Activated CD8-positive, alpha-beta T cell treated with anti-CD3 and anti-CD28 coated beads for 36 hours (primary cell): ENCODE results near the gene POMC. TPM values are rescaled to one million over a fixed set of nuclear protein-coding genes. Genes with fewer than 3 reads are reported as not detected.
A peak's percentile ranks its signal among the peaks of the same experiment; 100 is the strongest.
"Not testable (repeated sequence)": the region's sequence is repeated elsewhere in the genome, so short reads cannot be mapped to it uniquely, and the experiment has no call there.

ENCODE experiments used
- ATAC-seq: fragments of 200-7000 bp; cut with Tn5 transposase; one replicate; pipeline ENCODE4 v1.10.0; 2021; ENCODE audit warnings: mild to moderate bottlenecking, moderate library complexity
- CTCF ChIA-PET: fragments of 350-600 bp; sonication (Branson Sonifier 250); formaldehyde crosslinking; loops from one replicate; lab custom pipeline; 2021; ENCODE audit warnings: antibody characterized with exemption; lab: Charles Lee
- POLR2A ChIA-PET: fragments of 350-600 bp; sonication (Branson Sonifier 250); formaldehyde crosslinking; loops from one replicate; lab custom pipeline; 2021; ENCODE audit warnings: antibody characterized with exemption; lab: Charles Lee
- DNase-seq: peaks from one replicate; pipeline ENCODE4 v3.0.0-alpha.2; 2020
- H3K27ac Mint-ChIP-seq: one replicate; pipeline ENCODE4 v1.8.0; 2021; ENCODE audit warnings: mild to moderate bottlenecking, mixed read lengths
- H3K27me3 Mint-ChIP-seq: one replicate; pipeline ENCODE4 v1.8.0; 2021; ENCODE audit warnings: mixed read lengths
- H3K36me3 Mint-ChIP-seq: one replicate; pipeline ENCODE4 v1.8.0; 2021; ENCODE audit warnings: low read depth, mixed read lengths
- H3K4me1 Mint-ChIP-seq: one replicate; pipeline ENCODE4 v1.8.0; 2021; ENCODE audit warnings: low read depth, mixed read lengths
- H3K4me3 Mint-ChIP-seq: one replicate; pipeline ENCODE4 v1.8.0; 2021; ENCODE audit warnings: mild to moderate bottlenecking, moderate library complexity, mixed read lengths
- H3K9me3 Mint-ChIP-seq: one replicate; pipeline ENCODE4 v1.8.0; 2021; ENCODE audit warnings: mixed read lengths
- intact Hi-C: fragments of 100-400 bp; cut with micrococcal nuclease; formaldehyde crosslinking; loops from one replicate; pipeline ENCODE4 v1.10.0; 2022
- total RNA-seq, 2 experiments: library from RNA; stranded (reverse); gene quantifications; one replicate each; pipeline ENCODE4 v1.2.3, GENCODE V29; 2021
- TF ChIP-seq, protein P1 (sequence below): fragments of 200-600 bp; IDR thresholded peaks from one replicate; pipeline ENCODE4 v1.8.0; 2022; ENCODE audit warnings: antibody characterized with exemption, mild to moderate bottlenecking

POMC gene
- total RNA-seq, 2 experiments from 2014 or later = 5.1 to 5.5 TPM

- intact Hi-C loops = no loop called here
- CTCF ChIA-PET = no interaction called here
- POLR2A ChIA-PET = no interaction called here
- peaks cover 5% of the 10 kb centered on the region for H3K4me1 Mint-ChIP-seq
- H3K36me3 Mint-ChIP-seq = no peaks in the 10 kb centered on the region
- TF ChIP-seq, protein P1, sequence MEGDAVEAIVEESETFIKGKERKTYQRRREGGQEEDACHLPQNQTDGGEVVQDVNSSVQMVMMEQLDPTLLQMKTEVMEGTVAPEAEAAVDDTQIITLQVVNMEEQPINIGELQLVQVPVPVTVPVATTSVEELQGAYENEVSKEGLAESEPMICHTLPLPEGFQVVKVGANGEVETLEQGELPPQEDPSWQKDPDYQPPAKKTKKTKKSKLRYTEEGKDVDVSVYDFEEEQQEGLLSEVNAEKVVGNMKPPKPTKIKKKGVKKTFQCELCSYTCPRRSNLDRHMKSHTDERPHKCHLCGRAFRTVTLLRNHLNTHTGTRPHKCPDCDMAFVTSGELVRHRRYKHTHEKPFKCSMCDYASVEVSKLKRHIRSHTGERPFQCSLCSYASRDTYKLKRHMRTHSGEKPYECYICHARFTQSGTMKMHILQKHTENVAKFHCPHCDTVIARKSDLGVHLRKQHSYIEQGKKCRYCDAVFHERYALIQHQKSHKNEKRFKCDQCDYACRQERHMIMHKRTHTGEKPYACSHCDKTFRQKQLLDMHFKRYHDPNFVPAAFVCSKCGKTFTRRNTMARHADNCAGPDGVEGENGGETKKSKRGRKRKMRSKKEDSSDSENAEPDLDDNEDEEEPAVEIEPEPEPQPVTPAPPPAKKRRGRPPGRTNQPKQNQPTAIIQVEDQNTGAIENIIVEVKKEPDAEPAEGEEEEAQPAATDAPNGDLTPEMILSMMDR = no peak
- H3K27me3 Mint-ChIP-seq = peaks cover 3% of the 10 kb centered on the region
- H3K9me3 Mint-ChIP-seq = no peaks in the 10 kb centered on the region
- H3K27ac Mint-ChIP-seq = no peak overlapping the region
- ATAC-seq (no peak), DNase-seq (no peak)
- no peak overlapping the region for H3K4me3 Mint-ChIP-seq
Measured at GRCh38 chr2:25149646-25150045, 18.7 kb downstream of the POMC start.

DNA sequence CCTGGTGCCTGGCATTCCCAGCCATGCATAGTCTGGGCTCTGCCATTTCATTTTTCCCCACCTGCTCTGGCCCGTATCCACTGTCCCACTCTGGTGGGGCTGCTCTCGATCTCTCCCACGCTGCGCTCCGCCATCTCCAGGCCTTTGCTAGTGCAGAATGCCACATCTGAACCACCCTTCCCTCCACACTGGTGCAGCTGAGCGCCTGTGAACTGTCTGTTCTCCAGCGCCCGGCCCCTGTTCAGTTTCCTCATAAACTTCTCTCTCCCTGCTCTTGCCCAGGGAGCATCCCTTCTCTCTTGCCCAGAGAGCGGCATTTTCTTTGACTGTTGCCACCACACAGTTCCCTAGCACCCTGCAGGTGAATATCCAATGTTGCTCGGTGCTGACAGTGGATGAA, 21.5 kb downstream of the POMC start:
- intact Hi-C loops = no loop called here
- ChIA-PET POLR2A (no interaction called here), CTCF (interaction anchor here (1.0 kb wide), 1 partner anchor 171 kb away, joined by 4 read pairs; no protein-coding TSS in a partner anchor)
- H3K27ac Mint-ChIP-seq = no peak overlapping the region
- no peak for ATAC-seq
- H3K27me3 Mint-ChIP-seq = peaks cover 3% of the 10 kb centered on the region
- no peak overlapping the region for H3K4me3 Mint-ChIP-seq
- TF ChIP-seq, protein P1 = no peak
- no peak for DNase-seq
- H3K4me1 Mint-ChIP-seq = peaks cover 5% of the 10 kb centered on the region
- no peaks in the 10 kb centered on the region for H3K36me3 Mint-ChIP-seq
- H3K9me3 Mint-ChIP-seq = no peaks in the 10 kb centered on the region

- H3K4me1 Mint-ChIP-seq = peaks cover 5% of the 10 kb centered on the region
- H3K27me3 Mint-ChIP-seq = peaks cover 3% of the 10 kb centered on the region
- ChIA-PET CTCF (interaction anchor here (0.9 kb wide), 1 partner anchor 50 kb away, joined by 3 read pairs; no protein-coding TSS in a partner anchor), POLR2A (no interaction called here)
- intact Hi-C loops = no loop called here
- TF ChIP-seq, protein P1 = no peak
- H3K4me3 Mint-ChIP-seq = no peak overlapping the region
- ATAC-seq (peak; percentile 99), DNase-seq (peak; percentile 47)
- no peaks in the 10 kb centered on the region for H3K9me3 Mint-ChIP-seq
- H3K36me3 Mint-ChIP-seq = no peaks in the 10 kb centered on the region
- no peak overlapping the region for H3K27ac Mint-ChIP-seq
Measured at GRCh38 chr2:25145803-25146202, 22.6 kb downstream of the POMC start.

DNA sequence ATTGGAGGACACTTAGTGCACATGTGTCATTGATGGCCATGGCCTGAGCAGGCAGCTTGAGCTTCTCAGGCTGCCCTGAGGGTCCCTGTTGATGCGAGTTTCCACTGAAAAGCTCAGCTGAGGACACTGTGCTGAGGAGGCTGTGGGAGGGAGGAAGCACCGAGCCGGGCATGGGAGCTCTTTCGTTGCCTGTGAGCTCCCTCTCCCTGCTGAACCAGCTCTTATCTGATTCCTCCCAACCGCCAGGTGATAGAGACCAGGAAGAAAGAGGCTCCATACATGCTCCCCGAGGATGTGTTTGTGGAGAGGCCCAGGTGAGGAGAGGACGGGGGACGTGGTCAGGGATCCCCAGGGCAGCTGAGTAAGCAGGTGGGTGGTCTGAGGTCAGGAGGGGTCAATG, 27.3 kb downstream of the POMC start:
- no peak for DNase-seq
- H3K9me3 Mint-ChIP-seq = no peaks in the 10 kb centered on the region
- H3K27me3 Mint-ChIP-seq = peaks cover 7% of the 10 kb centered on the region
- CTCF ChIA-PET = no interaction called here
- intact Hi-C loops = no loop called here
- TF ChIP-seq, protein P1 = no peak
- ATAC-seq = no peak
- POLR2A ChIA-PET = no interaction called here
- H3K27ac Mint-ChIP-seq = no peak overlapping the region
- no peak overlapping the region for H3K4me3 Mint-ChIP-seq
- H3K36me3 Mint-ChIP-seq = no peaks in the 10 kb centered on the region
- peaks cover 5% of the 10 kb centered on the region for H3K4me1 Mint-ChIP-seq

DNA sequence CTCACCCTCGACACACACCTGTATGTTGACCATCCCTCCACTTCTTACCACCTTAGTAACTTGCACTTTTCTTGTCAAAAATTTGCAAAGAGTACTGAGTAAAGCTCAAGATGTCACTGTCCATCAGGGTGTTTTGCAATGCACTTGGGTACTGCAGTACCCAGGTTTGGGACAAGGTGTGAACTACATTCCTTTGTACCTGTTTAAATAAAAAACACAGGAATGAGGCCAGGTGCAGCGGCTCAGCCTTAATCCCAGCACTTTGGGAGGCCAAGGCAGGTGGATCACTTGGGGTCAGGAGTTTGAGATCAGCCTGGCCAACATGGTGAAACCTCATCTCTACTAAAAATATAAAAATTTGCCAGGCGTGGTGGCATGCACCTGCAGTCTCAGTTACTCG, 27.8 kb downstream of the POMC start:
- H3K9me3 Mint-ChIP-seq, H3K27me3 Mint-ChIP-seq, POLR2A ChIA-PET, DNase-seq, H3K27ac Mint-ChIP-seq, H3K36me3 Mint-ChIP-seq, H3K4me3 Mint-ChIP-seq, intact Hi-C loops, ATAC-seq, H3K4me1 Mint-ChIP-seq: not testable (repeated sequence)
- CTCF ChIA-PET = interaction anchor here (3.0 kb wide), 1 partner anchor 12 kb away, joined by 13 read pairs; no protein-coding TSS in a partner anchor
